ENCODE data around the gene SNX8.
A peak's percentile ranks its signal among the peaks of the same experiment; 100 is the strongest.

Gene SNX8

GRCh38 chr7:2219136-2219535, 95.1 kb downstream of the SNX8 start:
- no peak for DNase-seq

GRCh38 chr7:2218444-2218785, 95.8 kb downstream of the SNX8 start:
- DNase-seq, result no peak

- DNase-seq, result no peak
Measured at GRCh38 chr7:2217716-2218443, 96.4 kb downstream of the SNX8 start.

GRCh38 chr7:2217206-2217605, 97.0 kb downstream of the SNX8 start:
- no peak for DNase-seq

GRCh38 chr7:2215851-2216250, 98.4 kb downstream of the SNX8 start:
- no peak for DNase-seq

- DNase-seq, result peak; percentile 29
Measured at GRCh38 chr7:2214636-2215035, 99.6 kb downstream of the SNX8 start.

GRCh38 chr7:2213551-2214215, 100.6 kb downstream of the SNX8 start:
- no peak for DNase-seq

- no peak for DNase-seq
Measured at GRCh38 chr7:2212906-2213305, 101.3 kb downstream of the SNX8 start.

GRCh38 chr7:2211926-2212325, 102.3 kb downstream of the SNX8 start:
- no peak for DNase-seq

- no peak for DNase-seq
Measured at GRCh38 chr7:2211259-2211880, 102.9 kb downstream of the SNX8 start.

GRCh38 chr7:2210551-2211258, 103.5 kb downstream of the SNX8 start:
- no peak for DNase-seq

GRCh38 chr7:2209961-2210323, 104.3 kb downstream of the SNX8 start:
- no peak for DNase-seq

GRCh38 chr7:2209146-2209960, 104.9 kb downstream of the SNX8 start:
- peak; percentile 50 for DNase-seq

- DNase-seq, result no peak
Measured at GRCh38 chr7:2208712-2209111, 105.5 kb downstream of the SNX8 start.

GRCh38 chr7:2205036-2205780, 109.0 kb downstream of the SNX8 start:
- DNase-seq, result no peak

- no peak for DNase-seq
Measured at GRCh38 chr7:2204446-2204845, 109.8 kb downstream of the SNX8 start.

- no peak for DNase-seq
Measured at GRCh38 chr7:2203766-2204300, 110.4 kb downstream of the SNX8 start.

GRCh38 chr7:2202901-2203765, 111.1 kb downstream of the SNX8 start:
- DNase-seq, result no peak

- DNase-seq, result no peak
Measured at GRCh38 chr7:2202361-2202761, 111.9 kb downstream of the SNX8 start.

Measured in CD4-positive, alpha-beta T cell treated with Interleukin-6 for 4 hours (primary cell).